Inflammatory macrophage treated with lipopolysaccharide for 1 hour (primary cell): ENCODE measurements around the gene LIN37.
"Not testable (repeated sequence)": the region's sequence is repeated elsewhere in the genome, so short reads cannot be mapped to it uniquely, and the experiment has no call there.

Experiments used
- DNase-seq, 2 donors: peaks; one replicate each; pipeline ENCODE4 v3.0.0-alpha.2; 2020 to 2022

The LIN37 gene

GRCh38 chr19:35790981-35791813, 42.8 kb downstream of the LIN37 start:
- DNase-seq: no peak

DNA sequence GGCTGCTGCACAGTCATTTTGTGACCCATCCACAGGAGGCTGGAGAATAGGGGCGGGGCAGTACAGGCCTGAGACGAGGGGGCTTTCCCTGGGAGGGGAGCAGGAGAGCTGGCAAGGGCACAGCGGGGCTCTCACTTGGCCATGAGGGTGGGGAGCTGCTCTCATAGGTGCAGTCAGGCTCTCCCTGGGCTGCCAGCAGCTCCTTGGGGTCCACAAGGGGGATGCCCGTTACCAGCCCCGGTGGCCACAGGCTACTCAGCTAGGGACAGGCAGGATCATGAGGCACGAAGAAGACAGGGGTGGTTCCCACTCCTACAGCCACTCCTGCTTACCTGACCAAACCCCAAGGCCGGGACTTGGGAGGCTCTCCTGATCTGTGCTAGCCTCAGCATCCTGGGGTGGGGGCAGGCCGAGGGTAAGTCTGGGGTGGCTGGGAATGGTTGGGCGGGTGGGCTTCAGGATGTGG, 43.5 kb downstream of the LIN37 start:
- no peak for DNase-seq

GRCh38 chr19:35792312-35792711, 43.9 kb downstream of the LIN37 start:
- DNase-seq: no peak

DNA sequence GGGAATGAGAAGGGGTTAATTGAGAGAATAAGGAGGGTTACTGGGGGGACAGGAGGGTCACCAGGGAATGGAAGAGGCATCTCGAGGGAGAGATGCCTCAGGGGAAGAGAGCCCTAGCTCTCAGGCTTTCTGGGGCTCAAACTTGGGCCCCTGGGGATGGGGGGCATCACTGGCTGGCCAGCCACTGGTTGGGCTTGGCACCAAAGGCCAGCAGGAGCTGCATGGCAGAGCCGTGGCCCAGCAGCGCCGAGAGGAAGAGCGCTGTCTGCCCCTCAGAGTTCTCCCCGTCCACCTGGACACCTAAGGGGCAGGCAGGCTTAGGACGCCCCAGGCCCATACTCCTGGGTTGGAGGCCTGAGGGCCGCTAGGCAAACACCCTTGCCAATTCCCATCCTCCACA, 44.5 kb downstream of the LIN37 start:
- DNase-seq: no peak

- no peak for DNase-seq
Observed at GRCh38 chr19:35793381-35794165, 45.2 kb downstream of the LIN37 start.

DNA sequence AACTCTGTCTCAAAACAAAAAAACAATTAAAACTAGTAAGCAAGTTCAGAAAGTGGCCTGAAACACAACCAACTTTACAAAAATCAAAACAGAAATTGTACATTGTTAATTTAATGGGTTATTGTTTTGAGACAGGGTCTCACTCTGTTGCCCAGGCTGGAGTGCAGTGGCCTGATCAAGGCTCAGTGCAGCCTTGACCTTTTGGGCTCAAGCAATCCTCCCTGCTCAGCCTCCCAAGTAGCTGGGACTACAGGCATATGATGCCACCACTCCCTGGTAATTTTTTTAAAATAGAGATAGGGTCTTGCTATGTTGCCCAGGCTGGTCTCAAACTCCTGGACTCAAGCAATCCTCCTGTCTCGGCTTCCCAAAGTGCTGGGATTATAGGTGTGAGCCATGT, 47.2 kb downstream of the LIN37 start:
- DNase-seq: not testable (repeated sequence)

DNA sequence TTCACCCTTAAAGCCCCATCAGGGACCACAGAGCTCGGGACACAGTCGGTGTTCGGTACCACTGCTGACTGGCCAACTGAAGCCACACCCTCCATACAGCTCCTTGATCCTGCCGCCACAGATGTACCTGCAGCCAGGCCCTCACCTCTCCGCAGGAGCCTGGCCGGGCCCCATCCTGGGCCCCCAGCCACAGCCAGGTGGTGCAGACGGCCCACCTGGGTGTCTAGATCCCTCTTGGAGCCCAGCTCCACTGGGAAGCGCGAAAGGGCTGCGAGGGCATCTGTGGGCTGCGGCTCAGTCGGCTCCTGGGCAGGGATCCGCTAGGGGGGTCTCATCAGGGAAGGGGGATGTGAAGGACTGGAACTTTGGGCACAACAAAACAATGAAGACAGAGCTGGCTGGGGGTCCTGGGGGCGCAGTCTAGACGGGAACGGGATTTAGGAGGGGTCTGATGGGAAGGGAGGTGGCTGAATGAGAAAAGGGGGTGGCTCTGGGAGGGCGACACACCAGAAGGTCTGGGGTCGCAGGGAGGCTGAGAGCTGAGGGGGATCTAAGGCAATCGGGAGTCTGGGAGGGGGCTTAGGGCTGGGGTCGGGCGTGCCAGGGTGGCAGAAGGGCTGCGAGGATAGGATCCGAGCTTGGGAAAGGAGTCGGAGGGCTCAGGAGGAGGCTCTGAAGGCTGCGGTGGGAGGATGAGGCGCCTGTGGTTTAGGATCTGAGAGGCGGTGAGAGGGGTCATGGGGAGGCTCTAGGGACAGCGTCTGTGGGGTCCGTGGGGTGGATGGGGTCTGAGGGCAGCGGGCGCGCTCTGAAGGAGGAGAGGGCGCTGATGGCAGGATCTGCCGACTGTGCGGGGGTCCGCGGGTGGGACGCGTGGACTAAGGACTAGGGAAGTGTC, 48.5 kb downstream of the LIN37 start:
- DNase-seq: no peak

DNA sequence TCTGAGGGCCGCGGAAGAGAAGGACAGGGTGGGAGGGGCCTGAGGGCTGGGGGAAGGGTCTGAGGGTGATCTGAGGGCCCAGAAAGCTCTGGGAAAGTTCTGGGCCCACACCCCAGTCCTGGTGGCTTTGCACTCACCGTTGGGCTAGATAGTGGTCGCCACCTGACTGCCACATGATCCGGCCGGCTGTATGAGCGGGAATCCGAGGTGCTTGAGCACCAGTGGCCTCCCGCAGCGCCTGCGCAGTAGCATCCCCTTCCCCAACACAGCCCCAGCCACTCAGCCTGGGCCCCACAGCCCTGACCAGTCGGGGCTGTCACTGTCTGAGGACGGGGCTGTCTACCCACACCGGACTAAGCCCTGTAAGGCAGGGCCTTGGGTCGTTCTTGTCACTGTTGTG, 49.3 kb downstream of the LIN37 start:
- no peak for DNase-seq

GRCh38 chr19:35801828-35802227, 53.5 kb downstream of the LIN37 start:
- DNase-seq: no peak
